HG03103 (cell line): ENCODE measurements around the gene UST.
A peak's percentile ranks its signal among the peaks of the same experiment; 100 is the strongest.
"Not testable (repeated sequence)": the region's sequence is repeated elsewhere in the genome, so short reads cannot be mapped to it uniquely, and the experiment has no call there.

Experiments
- ATAC-seq: cut with Tn5 transposase; IDR thresholded peaks from one replicate; pipeline ENCODE4 v1.9.1; 2021; ENCODE audit warnings: low read depth; ENCODE audit not compliant: unreplicated experiment

The UST gene

DNA sequence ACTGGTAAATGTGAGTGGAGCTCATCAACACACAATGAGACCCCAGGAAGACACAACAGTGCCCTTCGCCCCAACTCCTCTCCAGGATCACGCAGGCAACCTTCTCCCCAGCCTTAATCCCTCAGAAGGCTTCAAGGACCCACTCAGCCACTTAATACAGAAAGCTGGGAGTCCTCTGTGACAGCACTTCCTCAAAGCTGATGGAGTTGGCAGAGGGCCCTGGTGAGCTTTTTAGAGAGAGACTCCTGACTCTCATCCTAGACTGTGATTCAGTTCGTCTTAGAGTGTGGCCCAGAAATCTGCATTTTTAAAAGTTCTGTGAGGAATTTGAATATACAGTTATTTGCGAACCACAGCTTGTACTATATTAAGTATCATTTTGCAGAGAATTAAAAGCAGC, 187.7 kb downstream of the UST start:
- ATAC-seq: no peak

GRCh38 chr6:148934961-148935360, 188.1 kb downstream of the UST start:
- no peak for ATAC-seq

DNA sequence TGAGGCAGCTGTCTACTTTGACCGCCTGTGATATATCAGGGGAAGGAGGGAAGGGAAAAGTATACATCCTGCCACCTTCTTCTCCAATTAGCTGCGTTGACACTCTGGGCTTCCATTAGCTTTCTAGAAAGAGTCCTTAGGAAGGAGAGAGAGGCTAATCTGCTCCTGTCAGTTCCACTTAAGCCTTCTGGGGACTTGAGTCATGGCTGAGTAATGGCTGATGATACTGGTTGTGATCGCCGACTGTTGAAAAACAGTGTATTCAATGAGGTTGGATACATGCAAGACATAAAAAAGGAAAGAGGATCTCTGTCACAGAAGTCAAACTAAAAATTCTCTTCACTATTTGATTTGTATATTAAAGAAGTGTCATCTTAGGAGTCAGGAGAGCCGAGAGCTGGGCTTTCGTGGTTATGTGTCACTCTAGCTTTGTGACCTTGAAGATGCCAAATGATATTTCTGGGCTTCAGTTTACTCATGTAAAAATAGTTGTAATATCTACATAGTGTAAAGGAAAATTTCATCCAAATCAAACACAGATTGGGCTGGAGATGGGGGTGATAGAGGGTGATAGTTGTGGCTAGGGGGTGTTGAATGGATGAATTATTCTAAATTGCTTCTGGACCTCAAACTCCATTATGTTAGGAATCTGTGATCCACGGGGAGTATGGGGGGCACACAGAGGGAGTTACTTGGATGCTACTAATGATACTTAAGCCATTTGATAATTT, 189.0 kb downstream of the UST start:
- no peak for ATAC-seq

GRCh38 chr6:148943451-148943850, 196.6 kb downstream of the UST start:
- ATAC-seq: no peak

- ATAC-seq: no peak
Observed at GRCh38 chr6:148944608-148945007, 197.8 kb downstream of the UST start.

DNA sequence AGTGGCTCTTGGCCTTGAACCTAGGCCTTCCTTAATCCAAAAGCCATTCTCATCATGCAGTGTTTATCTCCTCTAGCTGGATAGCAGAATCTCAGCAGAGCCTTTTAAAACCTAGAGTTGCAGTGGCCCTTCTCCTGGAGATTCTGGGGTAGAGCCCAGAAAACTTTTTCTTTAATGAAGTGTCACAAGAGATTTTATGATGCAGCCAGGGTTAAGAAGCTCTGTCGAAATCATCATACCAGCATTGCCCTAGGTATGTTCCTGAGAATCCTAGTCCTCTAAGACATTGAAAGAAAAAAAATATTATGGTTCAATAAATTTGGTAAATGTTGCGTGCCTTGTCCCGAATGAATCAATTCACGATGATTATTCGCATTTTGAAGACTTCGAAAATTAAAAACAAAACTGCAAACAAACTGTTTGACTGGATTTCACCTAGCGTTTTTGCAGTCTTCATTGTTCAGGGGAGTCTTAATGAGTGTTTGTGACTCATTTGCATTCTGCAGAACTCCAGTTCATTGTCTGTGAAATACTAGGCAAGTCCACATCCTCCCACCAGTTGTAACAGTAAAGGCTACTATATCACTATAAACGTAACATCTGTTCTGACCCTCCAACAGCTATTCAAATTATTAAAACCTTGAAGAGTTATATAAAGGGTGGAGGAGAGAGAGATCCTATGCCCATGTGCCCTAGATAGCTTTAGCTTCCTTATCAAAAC, 198.6 kb downstream of the UST start:
- ATAC-seq: no peak

DNA sequence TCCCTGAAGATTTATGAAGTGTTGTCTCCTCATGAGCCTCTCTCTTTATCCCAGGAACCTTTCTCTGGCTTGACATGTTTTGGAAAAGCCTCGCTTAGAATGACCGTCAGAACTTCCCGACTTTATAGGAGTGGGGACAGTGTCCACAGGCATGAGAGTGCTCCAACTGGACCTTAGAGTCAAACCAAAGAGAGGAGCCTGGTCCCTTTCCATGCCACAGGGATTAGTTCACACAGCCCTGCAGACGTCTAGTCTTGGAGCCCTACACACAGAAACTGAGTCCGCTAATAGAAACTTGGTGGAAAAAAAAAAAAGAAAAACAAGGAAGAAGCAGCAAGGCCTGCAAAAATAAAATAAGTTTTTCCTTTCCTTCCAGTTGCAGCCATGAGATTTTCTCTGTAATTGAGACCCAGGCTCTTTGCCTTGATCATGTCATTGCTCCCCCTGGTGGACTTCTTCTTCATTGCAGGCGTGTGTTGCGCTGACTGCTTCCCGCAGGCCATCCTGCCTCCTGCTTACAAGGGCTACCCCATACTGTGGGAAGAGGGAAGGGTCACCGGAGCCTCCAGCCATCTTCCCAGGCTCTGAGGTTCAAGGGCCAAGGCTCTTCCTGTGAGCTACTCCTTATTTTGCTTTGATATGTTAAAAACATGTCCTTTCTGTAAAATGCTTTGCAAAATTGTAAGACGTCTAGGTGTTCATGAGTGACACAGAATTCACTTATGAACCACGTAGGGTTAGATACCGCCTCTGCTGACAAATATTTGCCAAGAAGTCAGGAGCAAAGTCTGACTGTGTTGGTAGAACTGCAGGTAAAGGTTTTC, 201.0 kb downstream of the UST start:
- peak; percentile 72 for ATAC-seq

DNA sequence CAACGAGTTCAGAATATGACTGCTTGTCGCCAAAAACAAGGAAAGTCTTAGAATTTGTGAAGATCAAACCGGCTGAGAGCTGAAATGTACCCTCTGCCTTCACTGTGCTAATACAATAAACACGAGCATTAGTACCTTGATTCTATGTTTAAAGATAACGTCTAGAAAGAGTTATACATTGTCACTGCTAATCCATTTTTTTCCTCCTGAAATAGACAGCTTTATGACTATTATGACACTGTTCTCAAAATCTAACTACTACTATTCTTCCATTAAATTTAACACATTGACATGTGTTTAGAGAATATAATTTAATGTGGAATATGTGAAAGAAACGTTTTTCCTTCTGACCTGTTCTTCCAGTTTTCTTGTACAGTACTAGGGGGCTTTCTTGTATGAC, 204.8 kb downstream of the UST start:
- ATAC-seq: no peak

- ATAC-seq: no peak
Observed at GRCh38 chr6:148952147-148953035, 205.6 kb downstream of the UST start.

DNA sequence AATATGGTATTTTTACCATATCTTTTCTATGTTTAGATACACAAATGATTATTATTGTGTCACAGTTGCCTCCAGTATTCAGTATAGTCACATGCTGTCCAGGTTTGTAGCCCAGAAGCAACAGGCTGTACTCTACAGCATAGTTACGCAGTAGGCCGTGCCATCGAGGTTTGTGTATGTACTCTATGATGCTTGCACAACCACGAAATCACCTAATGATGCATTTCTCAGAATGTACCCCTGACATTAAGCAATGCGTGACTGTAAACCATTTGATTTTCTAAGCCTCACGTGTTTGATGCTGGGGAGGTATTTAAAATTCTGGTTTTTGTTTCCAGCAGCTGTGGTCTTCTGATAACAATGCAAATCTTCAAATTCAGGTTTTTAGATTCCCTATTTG, 207.6 kb downstream of the UST start:
- ATAC-seq: no peak

- no peak for ATAC-seq
Observed at GRCh38 chr6:148954934-148955333, 208.1 kb downstream of the UST start.

DNA sequence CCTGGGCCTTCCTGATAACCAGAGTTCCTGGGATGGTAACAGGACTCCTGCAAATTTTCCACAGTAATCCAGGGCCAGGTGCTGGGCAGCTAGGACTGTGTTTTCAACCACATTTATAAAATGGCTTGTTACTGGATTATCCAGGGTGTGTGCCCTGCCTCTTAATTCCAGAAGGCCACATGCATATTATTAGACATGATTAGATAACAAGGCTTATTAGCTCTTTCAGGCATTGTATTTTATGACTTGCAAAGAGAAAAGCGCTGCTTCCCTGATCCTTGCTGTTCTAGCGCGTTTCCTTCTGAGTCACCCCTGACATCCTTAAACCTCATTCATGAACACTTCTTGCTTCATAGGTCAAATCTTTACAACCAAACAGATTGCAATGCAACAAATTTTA, 208.6 kb downstream of the UST start:
- no peak for ATAC-seq

DNA sequence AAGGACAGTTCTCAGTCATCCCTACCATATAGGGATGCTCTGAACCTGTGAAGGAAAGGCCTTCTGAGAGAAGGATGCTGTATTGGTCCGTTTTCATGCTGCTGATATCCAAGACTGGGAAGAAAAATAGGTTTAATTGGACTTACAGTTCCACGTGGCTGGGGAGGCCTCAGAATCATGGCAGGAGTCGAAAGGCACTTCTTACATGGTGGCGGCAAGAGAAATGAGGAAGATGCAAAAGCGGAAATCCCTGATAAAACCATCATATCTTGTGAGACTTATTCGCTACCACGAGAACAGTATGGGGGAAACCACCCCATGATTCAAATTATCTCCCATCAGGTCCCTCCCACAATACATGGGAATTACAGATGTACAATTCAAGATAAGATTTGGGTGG, 209.3 kb downstream of the UST start:
- not testable (repeated sequence) for ATAC-seq

DNA sequence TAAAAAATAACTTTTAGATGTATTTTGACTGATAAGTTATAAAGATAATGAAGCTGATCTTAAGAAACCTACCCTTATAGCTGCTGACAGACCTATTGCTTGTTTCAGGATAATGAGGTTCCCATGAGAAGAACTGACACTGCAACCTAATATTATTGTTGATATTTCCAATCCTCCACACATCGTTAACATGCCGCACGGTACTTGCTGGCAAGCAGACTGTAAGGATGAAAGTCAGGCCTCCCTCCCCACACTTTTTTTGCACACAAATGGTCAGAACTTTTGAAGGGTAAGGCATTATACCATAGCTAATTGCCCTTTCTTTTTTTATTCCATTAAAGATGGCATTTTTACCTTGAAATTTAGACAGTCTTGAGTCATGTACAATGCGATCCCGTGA, 210.9 kb downstream of the UST start:
- ATAC-seq: no peak

GRCh38 chr6:148959008-148959407, 212.2 kb downstream of the UST start:
- ATAC-seq: no peak

- ATAC-seq: no peak
Observed at GRCh38 chr6:148959501-148959900, 212.7 kb downstream of the UST start.

GRCh38 chr6:148962854-148963515, 216.2 kb downstream of the UST start:
- no peak for ATAC-seq

DNA sequence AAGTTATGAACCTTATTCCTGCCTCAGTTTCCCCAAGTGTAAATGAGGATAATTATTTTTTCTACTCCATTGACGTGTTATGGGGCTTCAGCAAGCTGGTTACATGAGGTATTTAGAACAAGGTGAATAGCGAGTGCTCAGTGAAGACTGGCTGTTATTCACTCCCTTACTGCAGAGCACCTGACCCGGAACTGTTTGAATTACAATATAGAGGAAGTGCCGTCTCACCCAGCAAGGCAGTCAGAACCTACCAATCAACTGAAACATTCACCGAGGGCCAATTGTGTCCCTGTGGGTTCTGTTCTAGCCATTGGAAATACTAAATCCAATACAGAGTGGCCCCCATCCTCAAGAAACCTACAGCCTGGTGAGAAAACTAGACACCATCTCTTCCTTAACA, 216.9 kb downstream of the UST start:
- ATAC-seq: no peak

DNA sequence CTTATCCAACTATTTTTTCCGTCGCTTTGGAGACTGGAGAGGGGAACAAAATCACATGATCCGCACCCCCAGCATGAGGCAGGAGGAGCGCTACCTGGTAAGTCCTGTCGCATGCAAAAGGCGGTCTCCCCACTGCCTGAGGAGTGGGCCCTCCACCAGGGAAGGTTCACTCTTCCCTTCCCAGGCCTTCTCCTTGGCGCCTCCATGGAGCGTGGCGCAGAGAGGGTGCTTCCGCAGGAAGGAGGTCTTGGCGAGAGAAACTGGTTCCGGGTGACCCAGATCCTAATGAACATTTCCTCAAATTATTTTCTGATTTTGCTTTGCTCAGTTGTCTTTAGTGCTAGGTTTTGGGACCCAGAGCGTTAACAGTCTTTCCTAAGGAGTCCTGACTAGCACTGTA, 217.6 kb downstream of the UST start:
- no peak for ATAC-seq

DNA sequence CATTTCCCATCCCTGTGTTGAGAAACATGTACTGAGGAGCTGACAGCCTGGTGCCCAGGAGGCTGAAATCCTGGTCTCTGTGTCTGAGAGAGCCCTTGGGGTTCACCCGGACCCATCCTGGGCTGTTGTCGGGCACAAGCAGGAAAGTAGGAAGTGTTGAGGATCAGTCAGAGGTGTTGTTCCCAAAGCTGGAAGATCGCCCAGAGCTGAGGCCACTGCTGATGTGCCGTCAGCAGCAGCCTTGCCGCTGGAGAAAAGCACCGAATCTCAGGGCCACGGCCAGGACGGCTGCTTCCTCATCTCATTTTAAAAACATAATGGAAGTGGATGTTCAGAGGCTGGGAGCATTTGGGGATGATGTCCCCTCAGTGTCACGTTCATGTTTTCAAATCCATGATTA, 218.5 kb downstream of the UST start:
- ATAC-seq: no peak
